ENCODE data around the gene CTNNA3. TPM values are rescaled to one million over a fixed set of nuclear protein-coding genes. Genes with fewer than 3 reads are reported as not detected.

The CTNNA3 gene
- polyA plus RNA-seq, 1 donor from 2014 or later, result 0.14 TPM

GRCh38 chr10:67033878-67034277, 662.1 kb downstream of the CTNNA3 start:
- no peaks in the 10 kb centered on the region for H3K36me3 ChIP-seq (ENCODE audit: insufficient read depth, low read length)
- no peaks in the 10 kb centered on the region for H3K79me2 ChIP-seq (replicated peaks; ENCODE audit: insufficient read depth, low read length)
- H3K27me3 ChIP-seq (ENCODE audit: insufficient read depth, low read depth, low read length), result no peaks in the 10 kb centered on the region
- H3F3A ChIP-seq (ENCODE audit: insufficient read depth, low read length, poor library complexity, severe bottlenecking), result peaks cover 3% of the 10 kb centered on the region
- no peaks in the 10 kb centered on the region for H3K9me3 ChIP-seq (ENCODE audit: low read length)
- H3K9me2 ChIP-seq (ENCODE audit: insufficient read depth, low read length), result no peaks in the 10 kb centered on the region
- H3K4me3 ChIP-seq (ENCODE audit: low read length), result no peak overlapping the region
- no peak overlapping the region for H3K4me2 ChIP-seq (ENCODE audit: low read length)
- H4K20me1 ChIP-seq (ENCODE audit: insufficient read depth), result no peaks in the 10 kb centered on the region
- no peak overlapping the region for H3K9ac ChIP-seq (ENCODE audit: low read length)
- TF ChIP-seq EP300 (conservative IDR thresholded peaks at IDR 0.05; ENCODE audit: poor library complexity, severe bottlenecking) (no peak), RAD21 (conservative IDR thresholded peaks at IDR 0.05) (no peak), CTCF (IDR thresholded peaks at IDR 0.05; ENCODE audit: poor library complexity, severe bottlenecking) (no peak), EZH2 (IDR thresholded peaks at IDR 0.05; ENCODE audit: borderline replicate concordance, insufficient read depth, low read length, poor library complexity, severe bottlenecking) (no peak), TAF1 (IDR thresholded peaks at IDR 0.05; ENCODE audit: low read depth) (no peak), SMC3 (conservative IDR thresholded peaks at IDR 0.05; ENCODE audit: poor library complexity) (no peak), REST (IDR thresholded peaks at IDR 0.05; ENCODE audit: borderline replicate concordance) (no peak), POLR2AphosphoS5 (IDR thresholded peaks at IDR 0.05) (no peak)
- no peak overlapping the region for H3K27ac ChIP-seq (ENCODE audit: low read length)
- no peak overlapping the region for H2AFZ ChIP-seq (ENCODE audit: low read depth, low read length)

GRCh38 chr10:67022099-67022498, 673.9 kb downstream of the CTNNA3 start:
- H3K9me3 ChIP-seq (ENCODE audit: low read length), result no peaks in the 10 kb centered on the region
- H3K36me3 ChIP-seq (ENCODE audit: insufficient read depth, low read length), result no peaks in the 10 kb centered on the region
- H3F3A ChIP-seq (ENCODE audit: insufficient read depth, low read length, poor library complexity, severe bottlenecking), result no peaks in the 10 kb centered on the region
- H4K20me1 ChIP-seq (ENCODE audit: insufficient read depth), result no peaks in the 10 kb centered on the region
- TF ChIP-seq REST (IDR thresholded peaks at IDR 0.05; ENCODE audit: borderline replicate concordance), result no peak
- no peak for TF ChIP-seq POLR2AphosphoS5 (IDR thresholded peaks at IDR 0.05)
- TF ChIP-seq EP300 (conservative IDR thresholded peaks at IDR 0.05; ENCODE audit: poor library complexity, severe bottlenecking), result no peak
- no peak for TF ChIP-seq MXI1 (conservative IDR thresholded peaks at IDR 0.05; ENCODE audit: poor library complexity, severe bottlenecking)
- TF ChIP-seq SMC3 (conservative IDR thresholded peaks at IDR 0.05; ENCODE audit: poor library complexity), result no peak
- TF ChIP-seq RAD21 (conservative IDR thresholded peaks at IDR 0.05), result no peak
- TF ChIP-seq EZH2 (IDR thresholded peaks at IDR 0.05; ENCODE audit: borderline replicate concordance, insufficient read depth, low read length, poor library complexity, severe bottlenecking), result no peak
- no peak for TF ChIP-seq CTCF (IDR thresholded peaks at IDR 0.05; ENCODE audit: poor library complexity, severe bottlenecking)
- no peak for TF ChIP-seq TAF1 (IDR thresholded peaks at IDR 0.05; ENCODE audit: low read depth)
- H3K4me3 ChIP-seq (ENCODE audit: low read length), result no peak overlapping the region
- no peak overlapping the region for H3K9ac ChIP-seq (ENCODE audit: low read length)
- H2AFZ ChIP-seq (ENCODE audit: low read depth, low read length), result no peak overlapping the region
- no peaks in the 10 kb centered on the region for H3K27me3 ChIP-seq (ENCODE audit: insufficient read depth, low read depth, low read length)
- H3K27ac ChIP-seq (ENCODE audit: low read length), result no peak overlapping the region
- no peaks in the 10 kb centered on the region for H3K9me2 ChIP-seq (ENCODE audit: insufficient read depth, low read length)
- H3K4me2 ChIP-seq (ENCODE audit: low read length), result no peak overlapping the region
- no peaks in the 10 kb centered on the region for H3K79me2 ChIP-seq (replicated peaks; ENCODE audit: insufficient read depth, low read length)
